Loucy (cell line): ENCODE data around the gene ADAMTSL4.

Source experiments
- H2AFZ ChIP-seq: fragments of 200-600 bp; sonication (generic); 2 replicates; pipeline ENCODE4 v1.6.0; 2016; ENCODE audit warnings: antibody characterized with exemption, mild to moderate bottlenecking, low read length, moderate library complexity
- H3F3A ChIP-seq: fragments of 200-600 bp; 2 replicates; pipeline ENCODE4 v1.6.0; 2016; ENCODE audit warnings: antibody characterized with exemption, low read depth, mild to moderate bottlenecking
- H3K27me3 ChIP-seq: fragments of 200-600 bp; sonication (generic); 2 replicates; pipeline ENCODE4 v1.6.1; 2014; ENCODE audit warnings: low read length, mild to moderate bottlenecking; ENCODE audit not compliant: insufficient read depth, poor library complexity, severe bottlenecking
- H3K36me3 ChIP-seq: fragments of 200-600 bp; sonication (generic); 2 replicates; pipeline ENCODE4 v1.6.1; 2016; ENCODE audit warnings: low read length; ENCODE audit not compliant: insufficient read depth
- H3K4me1 ChIP-seq: fragments of 200-600 bp; sonication (generic); 2 replicates; pipeline ENCODE4 v1.5.1; 2014; ENCODE audit warnings: low read length, mild to moderate bottlenecking; ENCODE audit not compliant: insufficient read depth, poor library complexity, severe bottlenecking
- H3K4me2 ChIP-seq: fragments of 200-600 bp; sonication (generic); 2 replicates; pipeline ENCODE4 v1.6.0; 2014; ENCODE audit warnings: antibody characterized with exemption, low read length, low read depth, mild to moderate bottlenecking; ENCODE audit not compliant: poor library complexity, severe bottlenecking
- H3K4me3 ChIP-seq: fragments of 200-600 bp; sonication (generic); 2 replicates; pipeline ENCODE4 v1.5.1; 2014; ENCODE audit warnings: low read length, mild to moderate bottlenecking, mixed read lengths; ENCODE audit not compliant: poor library complexity, severe bottlenecking
- H3K79me2 ChIP-seq: fragments of 200-600 bp; sonication (generic); 2 replicates; pipeline ENCODE4 v1.6.1; 2014; ENCODE audit warnings: low read length; ENCODE audit not compliant: insufficient read depth
- H3K9ac ChIP-seq: fragments of 200-600 bp; sonication (generic); 2 replicates; pipeline ENCODE4 v1.6.0; 2014; ENCODE audit warnings: mild to moderate bottlenecking, low read depth, low read length, moderate library complexity; ENCODE audit not compliant: poor library complexity, severe bottlenecking
- H3K9me2 ChIP-seq: fragments of 200-600 bp; sonication (generic); replicated peaks from 2 replicates; pipeline ENCODE4 v1.6.1; 2016; ENCODE audit warnings: low read depth, low read length, mixed read lengths
- H3K9me3 ChIP-seq: fragments of 200-600 bp; sonication (generic); 2 replicates; pipeline ENCODE4 v1.6.1; 2014; ENCODE audit warnings: mild to moderate bottlenecking, antibody characterized with exemption, low read length, low read depth; ENCODE audit not compliant: insufficient read depth
- H4K20me1 ChIP-seq: fragments of 200-600 bp; sonication (generic); 2 replicates; pipeline ENCODE4 v1.6.0; 2014; ENCODE audit warnings: antibody characterized with exemption, low read length, mild to moderate bottlenecking; ENCODE audit not compliant: insufficient read depth, poor library complexity, severe bottlenecking
- CTCF ChIP-seq: fragments of 200-600 bp; sonication (generic); conservative IDR thresholded peaks from 2 replicates; pipeline ENCODE4 v1.5.1; 2014; ENCODE audit warnings: mild to moderate bottlenecking, antibody characterized with exemption, low read length
- EZH2phosphoT487 ChIP-seq: fragments of 200-600 bp; IDR thresholded peaks from 2 replicates; pipeline ENCODE4 v1.6.1; 2018; ENCODE audit warnings: antibody characterized with exemption, mild to moderate bottlenecking, moderate library complexity, borderline replicate concordance

The ADAMTSL4 gene

GRCh38 chr1:150553392-150554085 lies 4.3 kb downstream of the ADAMTSL4 start:
- H2AFZ ChIP-seq = no peak overlapping the region
- H3K9me2 ChIP-seq = no peaks in the 10 kb centered on the region
- no peaks in the 10 kb centered on the region for H3K36me3 ChIP-seq
- no peaks in the 10 kb centered on the region for H3K4me1 ChIP-seq
- H4K20me1 ChIP-seq = no peaks in the 10 kb centered on the region
- TF ChIP-seq CTCF (no peak), EZH2phosphoT487 (no peak)
- H3K9me3 ChIP-seq = no peaks in the 10 kb centered on the region
- no peaks in the 10 kb centered on the region for H3K79me2 ChIP-seq
- no peak overlapping the region for H3K9ac ChIP-seq
- H3K4me3 ChIP-seq = no peak overlapping the region
- H3K4me2 ChIP-seq = no peak overlapping the region
- no peaks in the 10 kb centered on the region for H3K27me3 ChIP-seq
- no peaks in the 10 kb centered on the region for H3F3A ChIP-seq

DNA sequence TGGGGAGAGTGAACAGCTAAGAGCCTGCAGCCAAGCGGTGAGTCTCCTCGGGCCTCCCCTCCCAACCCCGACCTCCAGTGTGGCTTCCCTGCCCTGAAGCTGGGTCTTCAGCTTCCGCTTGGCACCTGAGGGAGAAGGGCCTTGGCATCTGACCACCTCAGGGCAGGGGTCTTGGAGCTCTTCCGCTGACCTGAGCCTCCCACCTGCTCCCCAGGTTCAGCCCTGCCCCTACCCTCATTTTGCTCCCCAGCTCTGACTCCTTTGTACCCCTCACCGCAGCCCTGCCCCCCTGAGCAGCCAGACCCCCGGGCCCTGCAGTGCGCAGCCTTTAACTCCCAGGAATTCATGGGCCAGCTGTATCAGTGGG lies 4.9 kb downstream of the ADAMTSL4 start:
- Histone ChIP-seq H3F3A (no peaks in the 10 kb centered on the region), H3K79me2 (no peaks in the 10 kb centered on the region), H3K9me3 (no peaks in the 10 kb centered on the region), H3K4me1 (no peaks in the 10 kb centered on the region), H3K36me3 (no peaks in the 10 kb centered on the region), H3K4me3 (no peak overlapping the region), H3K9me2 (no peaks in the 10 kb centered on the region), H3K27me3 (no peaks in the 10 kb centered on the region), H3K9ac (no peak overlapping the region), H2AFZ (no peak overlapping the region), H4K20me1 (no peaks in the 10 kb centered on the region), H3K4me2 (no peak overlapping the region)
- TF ChIP-seq CTCF (no peak), EZH2phosphoT487 (no peak)

GRCh38 chr1:150555198-150555970 lies 6.2 kb downstream of the ADAMTSL4 start:
- Histone ChIP-seq H3K9me2 (no peaks in the 10 kb centered on the region), H4K20me1 (peaks cover 3% of the 10 kb centered on the region), H3K27me3 (no peaks in the 10 kb centered on the region), H3K36me3 (no peaks in the 10 kb centered on the region), H3F3A (no peaks in the 10 kb centered on the region), H3K9ac (no peak overlapping the region), H3K4me1 (no peaks in the 10 kb centered on the region), H3K4me3 (no peak overlapping the region), H3K79me2 (no peaks in the 10 kb centered on the region; the same call in 1 of the 2 replicates), H3K4me2 (no peak overlapping the region), H2AFZ (no peak overlapping the region), H3K9me3 (no peaks in the 10 kb centered on the region)
- TF ChIP-seq EZH2phosphoT487 (no peak), CTCF (no peak)
